Activated CD8-positive, alpha-beta memory T cell treated with anti-CD3 and anti-CD28 coated beads for 1 hour (primary cell): Measurements from ENCODE around the gene MRPS5.

ENCODE experiments used
- DNase-seq, 2 donors: peaks; one replicate each; pipeline ENCODE4 v3.0.0-alpha.2; 2020; ENCODE audit warnings: low read depth in 1 of 2; ENCODE audit errors: extremely low read depth in 1 of 2

MRPS5 gene

GRCh38 chr2:95061119-95061512 lies 60.5 kb downstream of the MRPS5 start:
- DNase-seq = no peak

GRCh38 chr2:95060446-95061118 lies 61.0 kb downstream of the MRPS5 start:
- no peak for DNase-seq

- no peak for DNase-seq
These were observed 61.8 kb downstream of the MRPS5 start for GRCh38 chr2:95059656-95060370.

GRCh38 chr2:95058989-95059641 lies 62.5 kb downstream of the MRPS5 start:
- no peak for DNase-seq

GRCh38 chr2:95058466-95058988 lies 63.1 kb downstream of the MRPS5 start:
- no peak for DNase-seq

- no peak for DNase-seq
These were observed 63.9 kb downstream of the MRPS5 start for GRCh38 chr2:95057535-95058370.

- DNase-seq = no peak
These were observed 64.8 kb downstream of the MRPS5 start for GRCh38 chr2:95056461-95057459.

GRCh38 chr2:95056044-95056443 lies 65.6 kb downstream of the MRPS5 start:
- no peak for DNase-seq

- DNase-seq = no peak
These were observed 66.3 kb downstream of the MRPS5 start for GRCh38 chr2:95055262-95055661.

GRCh38 chr2:95054016-95054415 lies 67.6 kb downstream of the MRPS5 start:
- DNase-seq = no peak

GRCh38 chr2:95053543-95053942 lies 68.1 kb downstream of the MRPS5 start:
- DNase-seq = no peak

GRCh38 chr2:95052804-95053479 lies 68.7 kb downstream of the MRPS5 start:
- no peak for DNase-seq

- no peak for DNase-seq
These were observed 69.3 kb downstream of the MRPS5 start for GRCh38 chr2:95052307-95052706.

GRCh38 chr2:95051626-95052025 lies 70.0 kb downstream of the MRPS5 start:
- DNase-seq = no peak

- no peak for DNase-seq
These were observed 71.0 kb downstream of the MRPS5 start for GRCh38 chr2:95050385-95051300.

GRCh38 chr2:95049961-95050360 lies 71.6 kb downstream of the MRPS5 start:
- no peak for DNase-seq

- DNase-seq = no peak
These were observed 72.0 kb downstream of the MRPS5 start for GRCh38 chr2:95049683-95049955.
